Measurements from ENCODE around the gene ZNF205.

DNA sequence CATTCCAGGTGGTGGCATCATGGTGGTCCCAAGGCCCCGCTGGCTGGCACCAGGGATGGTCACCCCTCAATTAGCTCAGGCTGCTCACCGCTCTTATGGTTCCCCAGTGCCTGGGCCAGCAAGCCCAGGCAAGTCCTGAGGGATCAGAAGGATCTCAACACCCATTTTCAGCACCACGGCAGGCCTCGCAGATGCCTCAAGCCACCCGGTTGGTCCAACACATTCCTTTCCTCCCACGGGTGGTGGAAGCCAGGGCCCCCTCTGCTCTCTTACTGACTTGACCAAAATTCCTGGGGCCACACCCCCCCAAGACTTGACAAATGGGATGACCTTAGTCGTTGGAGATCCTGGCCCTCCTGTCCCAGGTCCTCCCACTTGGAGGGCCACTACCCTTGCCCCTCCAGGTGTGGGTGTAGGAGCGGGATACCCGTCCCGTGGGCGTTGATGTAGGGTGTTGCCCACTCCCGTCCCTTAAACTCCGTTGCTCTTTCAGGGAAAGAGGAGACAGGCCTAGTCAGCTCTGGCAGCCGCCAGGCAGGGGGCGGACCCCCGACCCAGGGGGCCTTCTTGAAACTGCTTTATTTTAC, 5.9 kb downstream of the ZNF205 start:
- TF ChIP-seq, protein P1, sequence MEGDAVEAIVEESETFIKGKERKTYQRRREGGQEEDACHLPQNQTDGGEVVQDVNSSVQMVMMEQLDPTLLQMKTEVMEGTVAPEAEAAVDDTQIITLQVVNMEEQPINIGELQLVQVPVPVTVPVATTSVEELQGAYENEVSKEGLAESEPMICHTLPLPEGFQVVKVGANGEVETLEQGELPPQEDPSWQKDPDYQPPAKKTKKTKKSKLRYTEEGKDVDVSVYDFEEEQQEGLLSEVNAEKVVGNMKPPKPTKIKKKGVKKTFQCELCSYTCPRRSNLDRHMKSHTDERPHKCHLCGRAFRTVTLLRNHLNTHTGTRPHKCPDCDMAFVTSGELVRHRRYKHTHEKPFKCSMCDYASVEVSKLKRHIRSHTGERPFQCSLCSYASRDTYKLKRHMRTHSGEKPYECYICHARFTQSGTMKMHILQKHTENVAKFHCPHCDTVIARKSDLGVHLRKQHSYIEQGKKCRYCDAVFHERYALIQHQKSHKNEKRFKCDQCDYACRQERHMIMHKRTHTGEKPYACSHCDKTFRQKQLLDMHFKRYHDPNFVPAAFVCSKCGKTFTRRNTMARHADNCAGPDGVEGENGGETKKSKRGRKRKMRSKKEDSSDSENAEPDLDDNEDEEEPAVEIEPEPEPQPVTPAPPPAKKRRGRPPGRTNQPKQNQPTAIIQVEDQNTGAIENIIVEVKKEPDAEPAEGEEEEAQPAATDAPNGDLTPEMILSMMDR (conservative IDR thresholded peaks at IDR 0.05; ENCODE audit: low read depth, low read length): no peak
- TF ChIP-seq BHLHE40 (IDR thresholded peaks at IDR 0.05; ENCODE audit: low read depth, low read length): no peak
- TF ChIP-seq CEBPB (IDR thresholded peaks at IDR 0.05; ENCODE audit: low read depth, low read length): no peak
- TF ChIP-seq POLR2A (IDR thresholded peaks at IDR 0.05; ENCODE audit: low read depth, low read length): no peak
- no peak for TF ChIP-seq SMC3 (IDR thresholded peaks at IDR 0.05; ENCODE audit: low read depth, low read length)
- no peak for TF ChIP-seq MAZ (IDR thresholded peaks at IDR 0.05; ENCODE audit: borderline replicate concordance, low read depth, low read length)
- TF ChIP-seq FOS (IDR thresholded peaks at IDR 0.05; ENCODE audit: low read depth, low read length): no peak
- no peak for TF ChIP-seq MXI1 (IDR thresholded peaks at IDR 0.05; ENCODE audit: borderline replicate concordance, low read depth, low read length)
- TF ChIP-seq, protein P2, sequence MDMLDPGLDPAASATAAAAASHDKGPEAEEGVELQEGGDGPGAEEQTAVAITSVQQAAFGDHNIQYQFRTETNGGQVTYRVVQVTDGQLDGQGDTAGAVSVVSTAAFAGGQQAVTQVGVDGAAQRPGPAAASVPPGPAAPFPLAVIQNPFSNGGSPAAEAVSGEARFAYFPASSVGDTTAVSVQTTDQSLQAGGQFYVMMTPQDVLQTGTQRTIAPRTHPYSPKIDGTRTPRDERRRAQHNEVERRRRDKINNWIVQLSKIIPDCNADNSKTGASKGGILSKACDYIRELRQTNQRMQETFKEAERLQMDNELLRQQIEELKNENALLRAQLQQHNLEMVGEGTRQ (IDR thresholded peaks at IDR 0.05; ENCODE audit: low read depth, low read length): no peak
- TF ChIP-seq RAD21 (IDR thresholded peaks at IDR 0.05; ENCODE audit: low read length): no peak
- no peak for TF ChIP-seq RFX5 (IDR thresholded peaks at IDR 0.05; ENCODE audit: low read depth, low read length)
